Esophagus (tissue), 2 donors: ENCODE results near the gene ZC2HC1C. TPM values are rescaled to one million over a fixed set of nuclear protein-coding genes. Genes with fewer than 3 reads are reported as not detected.

Source experiments
- H3K27ac ChIP-seq, 2 donors: one replicate each; pipeline ENCODE4 v1.5.1; 2013; ENCODE audit warnings: low read depth in 2 of 2, mild to moderate bottlenecking in 2 of 2, inconsistent platforms in 1 of 2, low read length in 1 of 2, moderate library complexity in 1 of 2
- H3K27me3 ChIP-seq, 2 donors: one replicate each; pipeline ENCODE4 v1.6.1; 2013; ENCODE audit warnings: low read length in 2 of 2, control low read depth in 1 of 2, mild to moderate bottlenecking in 1 of 2; ENCODE audit not compliant: insufficient read depth in 2 of 2, control insufficient read depth in 1 of 2
- H3K36me3 ChIP-seq, 2 donors: one replicate each; pipeline ENCODE4 v1.6.1; 2013; ENCODE audit warnings: low read length in 1 of 2; ENCODE audit not compliant: control insufficient read depth in 2 of 2, insufficient read depth in 2 of 2
- H3K4me1 ChIP-seq, 2 donors: one replicate each; pipeline ENCODE4 v1.6.1; 2013; ENCODE audit warnings: low read length in 1 of 2; ENCODE audit not compliant: control insufficient read depth in 2 of 2, insufficient read depth in 2 of 2
- H3K4me3 ChIP-seq, 2 donors: one replicate each; pipeline ENCODE4 v1.5.1; 2013; ENCODE audit warnings: low read length in 2 of 2, mild to moderate bottlenecking in 2 of 2, low read depth in 1 of 2, moderate library complexity in 1 of 2
- H3K9me3 ChIP-seq, 2 donors: one replicate each; pipeline ENCODE4 v1.6.1; 2013; ENCODE audit warnings: mild to moderate bottlenecking in 2 of 2, low read depth in 1 of 2, low read length in 1 of 2, moderate library complexity in 1 of 2; ENCODE audit not compliant: control insufficient read depth in 2 of 2, insufficient read depth in 1 of 2
- WGBS, 2 donors: extraction: QIAGEN DNeasy Blood & Tissue Kit; methylation state at CpG; one replicate each; pipeline ENCODE4 v1.1.7; 2013; 5-methylcytosine and 5-hydroxymethylcytosine counted together
- polyA plus RNA-seq, 2 donors: library from polyadenylated mRNA; stranded (reverse); fragments of 200-250 nt; gene quantifications; one replicate each; pipeline ENCODE4 v1.2.3, GENCODE V29; 2013
- donor health status: healthy with polysubstance abuse.
- donor health status: Bipolar disorder and iron deficiency.

ZC2HC1C gene, protein sequence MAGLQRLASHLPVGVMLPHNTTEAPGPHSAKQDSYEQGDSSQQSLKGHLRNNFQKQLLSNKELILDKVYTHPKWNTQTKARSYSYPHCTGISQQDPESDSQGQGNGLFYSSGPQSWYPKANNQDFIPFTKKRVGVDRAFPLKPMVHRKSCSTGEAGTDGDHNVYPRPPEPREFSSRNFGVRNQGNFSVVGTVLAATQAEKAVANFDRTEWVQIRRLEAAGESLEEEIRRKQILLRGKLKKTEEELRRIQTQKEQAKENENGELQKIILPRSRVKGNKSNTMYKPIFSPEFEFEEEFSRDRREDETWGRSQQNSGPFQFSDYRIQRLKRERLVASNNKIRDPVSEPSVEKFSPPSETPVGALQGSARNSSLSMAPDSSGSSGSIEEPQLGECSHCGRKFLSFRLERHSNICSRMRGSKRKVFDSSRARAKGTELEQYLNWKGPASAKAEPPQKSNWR
- polyA plus RNA-seq, result 1 to 10 TPM in 1 of 2 donors, under 1 TPM in 1; 0.88 to 3.3 TPM

DNA sequence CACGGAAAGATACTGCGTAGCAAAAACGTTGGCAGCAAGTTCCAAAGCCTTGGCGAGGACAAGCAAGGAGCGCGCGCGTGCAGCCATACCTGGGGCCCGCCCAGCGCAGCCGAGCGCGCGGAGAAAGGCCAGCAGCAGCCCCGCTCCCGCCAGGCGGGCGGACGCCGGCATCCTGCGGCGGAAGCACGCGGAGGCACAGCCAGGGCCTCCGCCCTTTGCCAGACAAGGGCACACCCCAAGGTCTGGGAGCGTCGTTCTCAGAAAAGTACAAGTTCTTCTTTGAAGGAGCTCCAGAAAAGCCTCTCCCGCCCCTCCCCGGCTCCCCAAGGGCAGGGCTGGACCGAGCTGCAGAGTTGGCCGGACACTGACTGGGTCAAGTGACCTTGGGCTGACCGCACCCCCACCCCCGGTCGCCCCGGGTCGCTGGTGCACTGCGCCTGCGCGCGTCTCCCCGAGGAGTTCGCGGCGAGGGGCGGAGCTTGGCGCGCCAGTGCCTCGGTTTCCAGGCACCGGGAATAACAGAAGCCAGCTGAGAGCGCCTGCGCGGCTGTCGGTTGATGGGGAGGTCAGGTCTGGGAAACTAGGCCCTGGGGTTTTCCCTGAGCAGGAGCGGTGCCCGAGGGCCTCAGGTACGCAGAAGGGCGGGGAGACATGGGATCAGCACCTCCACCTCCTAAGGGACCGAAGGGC lies at the start of gene ZC2HC1C:
TSS of gene ZC2HC1C (plus strand) at position 521 of the 690 bp plus-strand sequence. CDS start 933 bp downstream, outside the sequence.
- no peaks in the 10 kb centered on the region for H3K27me3 ChIP-seq
- no peaks in the 10 kb centered on the region for H3K9me3 ChIP-seq
- peak within 1 kb of the TSS; percentile 86 to 93 for H3K27ac ChIP-seq
- no peaks in the 10 kb centered on the region for H3K36me3 ChIP-seq
- peak within 1 kb of the TSS; percentile 47 to 51 for H3K4me3 ChIP-seq
- WGBS, 2 donors, result 1% methylated on average over 57 to 58 of the region's 58 CpGs
- H3K4me1 ChIP-seq, result peaks cover 0 to 12% of the 10 kb centered on the region in 2 donors

- Histone ChIP-seq H3K4me1 (peaks cover 0 to 2% of the 10 kb centered on the region in 2 donors), H3K27ac (peak overlapping the region in 1 of 2 donors; percentile 18), H3K9me3 (no peaks in the 10 kb centered on the region), H3K36me3 (peaks cover 0 to 5% of the 10 kb centered on the region in 2 donors), H3K4me3 (no peak overlapping the region), H3K27me3 (no peaks in the 10 kb centered on the region)
- WGBS, 2 donors, result 72 to 81% methylated on average over 8 of the region's 8 CpGs
Observed at GRCh38 chr14:75022655-75023054, 46.8 kb upstream of the ZC2HC1C start.

DNA sequence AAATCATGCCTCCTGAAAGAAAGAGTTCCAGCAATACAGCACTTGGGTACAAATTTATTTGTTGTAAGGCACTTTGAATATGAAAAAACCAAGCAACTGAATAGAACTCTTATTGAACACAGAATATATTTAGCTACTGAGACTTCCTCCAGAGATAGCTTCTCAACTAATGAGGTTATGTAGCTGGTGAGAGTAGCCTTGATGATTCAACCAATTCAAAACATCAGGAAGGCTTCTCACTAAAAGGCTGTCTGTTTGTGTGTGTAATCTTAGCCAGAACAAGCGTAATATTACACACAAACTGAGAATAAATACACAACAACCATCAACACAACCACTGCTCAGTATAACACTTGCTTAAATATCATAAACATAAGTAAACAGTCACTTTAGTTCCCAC lies 46.3 kb upstream of the ZC2HC1C start:
- H3K36me3 ChIP-seq, result peaks cover 0 to 5% of the 10 kb centered on the region in 2 donors
- WGBS, 2 donors, result 83 to 86% methylated on average over 1 of the region's 1 CpG
- peaks cover 0 to 2% of the 10 kb centered on the region in 2 donors for H3K4me1 ChIP-seq
- H3K4me3 ChIP-seq, result no peak overlapping the region
- no peak overlapping the region for H3K27ac ChIP-seq
- H3K9me3 ChIP-seq, result no peaks in the 10 kb centered on the region
- no peaks in the 10 kb centered on the region for H3K27me3 ChIP-seq

DNA sequence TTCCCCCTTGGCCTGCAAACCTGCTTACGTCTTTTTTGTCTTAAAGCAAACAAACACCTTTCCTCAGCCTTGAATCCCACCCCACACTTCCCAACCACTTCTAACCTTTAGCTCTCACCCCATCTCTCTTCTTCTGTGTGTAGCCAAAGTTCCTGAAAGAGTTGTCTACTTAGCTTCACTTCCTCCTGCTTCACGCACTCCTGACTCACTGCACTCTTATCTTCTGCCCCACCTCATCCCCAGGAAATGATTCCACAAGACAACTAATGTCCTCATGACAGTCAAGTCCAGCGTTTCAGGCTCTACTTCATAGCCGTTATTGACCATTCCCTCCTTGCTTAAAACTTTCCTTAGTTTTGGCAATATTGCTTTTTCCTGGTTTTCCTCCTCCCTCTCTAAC lies 44.4 kb upstream of the ZC2HC1C start:
- 70 to 71% methylated on average over 4 of the region's 4 CpGs for WGBS, 2 donors
- no peak overlapping the region for H3K4me3 ChIP-seq
- H3K9me3 ChIP-seq, result no peaks in the 10 kb centered on the region
- peaks cover 3 to 5% of the 10 kb centered on the region in 2 donors for H3K36me3 ChIP-seq
- H3K4me1 ChIP-seq, result peaks cover 0 to 2% of the 10 kb centered on the region in 2 donors
- H3K27me3 ChIP-seq, result no peaks in the 10 kb centered on the region
- H3K27ac ChIP-seq, result no peak overlapping the region

- peaks cover 0 to 2% of the 10 kb centered on the region in 2 donors for H3K4me1 ChIP-seq
- no peak overlapping the region for H3K27ac ChIP-seq
- no peaks in the 10 kb centered on the region for H3K27me3 ChIP-seq
- H3K36me3 ChIP-seq, result peaks cover 3 to 6% of the 10 kb centered on the region in 2 donors
- 92 to 94% methylated on average over 2 of the region's 2 CpGs for WGBS, 2 donors
- H3K4me3 ChIP-seq, result no peak overlapping the region
- no peaks in the 10 kb centered on the region for H3K9me3 ChIP-seq
Observed at GRCh38 chr14:75025876-75026275, 43.6 kb upstream of the ZC2HC1C start.

DNA sequence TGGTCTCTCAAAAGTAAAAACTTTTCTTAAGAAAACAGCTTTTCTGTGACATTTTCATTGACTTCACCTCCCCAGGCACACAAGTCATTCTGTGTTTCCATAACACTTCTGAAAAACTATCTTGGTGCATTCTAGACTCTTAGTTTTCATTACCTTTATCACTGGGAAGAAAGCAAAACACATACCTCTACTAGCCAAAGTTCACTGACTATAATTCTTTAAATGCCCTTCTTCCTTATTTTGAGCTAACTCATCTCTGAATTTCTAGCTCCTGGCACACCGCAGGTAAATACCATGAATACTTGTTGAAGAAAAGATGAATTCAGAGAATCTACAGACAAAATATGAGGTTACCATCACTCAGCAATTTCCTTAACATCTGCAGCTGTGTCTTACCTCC lies 39.3 kb upstream of the ZC2HC1C start:
- 0% methylated on average over 1 of the region's 1 CpG for WGBS, 2 donors
- Histone ChIP-seq H3K36me3 (peaks cover 2 to 8% of the 10 kb centered on the region in 2 donors), H3K27ac (no peak overlapping the region)

DNA sequence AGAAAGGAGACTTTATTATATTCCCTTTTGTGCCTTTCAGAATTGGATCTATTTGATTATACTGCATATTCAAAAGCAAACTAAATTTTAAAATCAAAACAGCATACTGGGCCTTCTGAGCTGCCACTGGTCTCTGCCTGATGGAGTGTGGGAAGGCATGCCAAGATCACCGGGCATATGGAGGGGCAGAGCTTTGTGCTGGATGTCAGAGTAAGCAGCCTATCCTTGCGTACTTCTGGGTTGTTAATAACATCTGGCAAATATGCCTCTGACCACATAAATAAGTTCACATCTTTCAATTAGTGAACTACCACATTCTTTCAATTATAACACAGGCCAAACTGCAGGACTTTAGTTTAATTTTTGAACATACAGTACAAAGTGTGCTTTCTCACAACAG lies 36.5 kb upstream of the ZC2HC1C start:
- Histone ChIP-seq H3K27me3 (no peaks in the 10 kb centered on the region), H3K4me3 (no peak overlapping the region), H3K4me1 (no peaks in the 10 kb centered on the region), H3K36me3 (peaks cover 2 to 8% of the 10 kb centered on the region in 2 donors), H3K27ac (no peak overlapping the region), H3K9me3 (no peaks in the 10 kb centered on the region)
- 92 to 96% methylated on average over 2 of the region's 2 CpGs for WGBS, 2 donors

More for the DNA sequence above, 39.3 kb upstream of the ZC2HC1C start:
- Histone ChIP-seq H3K4me1 (no peaks in the 10 kb centered on the region), H3K4me3 (no peak overlapping the region), H3K27me3 (no peaks in the 10 kb centered on the region), H3K9me3 (no peaks in the 10 kb centered on the region)

DNA sequence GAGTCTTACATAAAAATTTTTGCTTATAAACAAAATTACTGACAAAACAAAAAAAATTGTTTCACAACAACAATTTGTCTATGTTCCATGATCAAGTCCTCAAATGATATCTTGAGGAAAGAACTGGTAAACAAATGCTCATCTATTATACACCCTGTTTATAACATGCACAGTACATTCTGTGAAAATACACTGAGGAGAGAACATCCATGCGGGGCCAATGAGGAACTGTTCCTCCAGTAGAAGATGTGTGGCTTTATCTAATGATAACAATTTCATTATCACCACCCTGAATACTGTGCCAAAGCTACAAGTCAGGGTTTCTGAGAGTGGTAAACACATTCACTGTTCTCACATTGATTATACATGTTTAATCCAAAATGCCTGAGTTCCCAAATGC lies 28.9 kb upstream of the ZC2HC1C start:
- Histone ChIP-seq H3K4me3 (no peak overlapping the region), H3K27ac (no peak overlapping the region), H3K9me3 (no peaks in the 10 kb centered on the region), H3K36me3 (peaks cover 0 to 3% of the 10 kb centered on the region in 2 donors), H3K4me1 (no peaks in the 10 kb centered on the region), H3K27me3 (no peaks in the 10 kb centered on the region)
- 76 to 81% methylated on average over 1 of the region's 1 CpG for WGBS, 2 donors

DNA sequence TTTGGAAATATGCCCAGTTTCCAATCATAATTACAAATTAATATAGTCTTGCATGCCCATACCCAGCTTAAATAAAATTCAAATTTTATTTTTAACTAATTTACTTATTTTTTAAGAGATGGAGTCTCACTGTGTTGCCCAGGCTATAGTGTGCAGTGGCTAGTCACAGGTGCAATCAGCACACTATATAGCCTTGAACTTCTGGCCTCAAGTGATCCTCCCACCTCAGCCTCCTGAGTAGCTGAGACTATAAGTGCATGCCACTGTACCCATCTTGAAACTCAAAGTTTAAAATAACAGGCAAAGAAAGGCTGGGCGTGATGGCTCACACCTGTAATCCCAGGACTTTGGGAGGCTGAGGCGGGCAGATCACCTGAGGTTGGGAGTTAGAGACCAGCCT lies 28.5 kb upstream of the ZC2HC1C start:
- no peaks in the 10 kb centered on the region for H3K27me3 ChIP-seq
- H3K4me3 ChIP-seq, result no peak overlapping the region
- no peaks in the 10 kb centered on the region for H3K9me3 ChIP-seq
- 98% methylated on average over 2 of the region's 2 CpGs for WGBS, 2 donors
- no peak overlapping the region for H3K27ac ChIP-seq
- no peaks in the 10 kb centered on the region for H3K4me1 ChIP-seq
- H3K36me3 ChIP-seq, result peaks cover 0 to 3% of the 10 kb centered on the region in 2 donors
